HG02588 (cell line): Measurements from ENCODE around the gene TPP1.

Experiments
- ATAC-seq: cut with Tn5 transposase; IDR thresholded peaks from one replicate; pipeline ENCODE4 v1.9.1; 2021; ENCODE audit warnings: mild to moderate bottlenecking, moderate library complexity; ENCODE audit not compliant: unreplicated experiment

TPP1 gene

GRCh38 chr11:6619004-6619745 is at the start of gene TPP1:
Gene TPP1, minus strand, starts transcription at chr11:6619422. Its CDS starts 22 bp downstream, at chr11:6619400.
- ATAC-seq: peak; percentile 99

GRCh38 chr11:6667733-6668374 is 48.6 kb upstream of the TPP1 start:
- no peak for ATAC-seq

DNA sequence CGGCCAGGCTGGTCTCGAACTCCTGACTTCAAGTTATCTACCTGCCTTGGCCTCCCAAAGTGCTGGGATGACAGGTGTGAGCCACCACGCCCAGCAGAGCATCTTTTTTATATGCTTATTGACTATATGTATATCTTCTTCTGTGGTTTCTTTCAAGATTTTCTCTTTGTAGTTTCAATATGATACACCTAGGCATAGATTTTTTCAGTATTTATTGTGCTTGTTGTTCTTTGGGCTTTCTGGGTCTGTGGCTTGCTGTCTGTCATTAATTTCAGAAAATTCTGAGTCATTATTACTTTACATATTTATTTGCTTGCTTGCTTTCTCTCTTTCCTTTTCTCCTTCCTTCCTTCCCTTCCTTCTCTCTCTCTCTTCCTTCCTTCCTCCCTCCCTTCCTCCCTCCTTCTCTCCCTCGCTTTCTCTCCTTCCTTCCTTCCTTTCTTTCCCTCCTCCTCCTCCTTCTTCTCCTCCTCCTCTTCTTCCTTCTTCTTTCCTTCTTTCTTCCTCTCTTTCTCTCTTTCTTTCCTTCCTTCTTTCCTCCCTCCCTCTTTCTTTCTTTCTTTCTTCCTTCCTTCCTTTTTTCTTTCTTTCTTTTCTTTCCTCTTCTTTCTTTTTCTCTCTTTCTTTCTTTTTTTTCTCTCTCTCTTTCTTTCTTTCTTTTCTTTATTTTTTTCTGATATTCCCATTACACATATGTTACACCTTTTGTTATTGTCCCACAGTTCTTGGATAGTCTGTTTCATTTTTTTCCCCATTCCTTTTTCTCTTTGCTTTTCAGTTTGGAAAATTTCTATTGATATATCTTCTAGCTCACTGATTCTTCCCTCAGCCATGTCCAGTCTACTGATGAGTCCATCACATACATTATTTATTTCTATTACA is 47.3 kb upstream of the TPP1 start:
- ATAC-seq: no peak

DNA sequence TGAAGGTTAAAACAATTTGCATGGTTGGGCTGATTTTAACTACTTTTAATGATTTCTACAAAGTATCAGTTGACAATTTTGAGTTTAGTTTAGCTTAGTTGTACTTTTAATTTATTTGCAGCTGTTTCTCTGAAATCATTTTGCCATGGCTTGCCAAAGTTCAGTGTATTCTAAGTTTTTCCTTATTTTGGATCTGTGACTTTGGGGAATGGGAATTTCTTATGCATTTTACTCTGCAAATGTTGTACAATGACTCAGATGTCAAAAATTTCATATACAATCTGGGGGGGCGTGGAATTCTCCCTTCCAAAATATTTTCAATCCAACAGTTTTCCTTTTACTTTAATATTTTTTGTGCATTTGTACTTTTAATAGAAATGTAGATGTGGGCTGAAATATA is 45.3 kb upstream of the TPP1 start:
- ATAC-seq: no peak

- ATAC-seq: no peak
Observed at GRCh38 chr11:6663794-6664469, 44.7 kb upstream of the TPP1 start.

DNA sequence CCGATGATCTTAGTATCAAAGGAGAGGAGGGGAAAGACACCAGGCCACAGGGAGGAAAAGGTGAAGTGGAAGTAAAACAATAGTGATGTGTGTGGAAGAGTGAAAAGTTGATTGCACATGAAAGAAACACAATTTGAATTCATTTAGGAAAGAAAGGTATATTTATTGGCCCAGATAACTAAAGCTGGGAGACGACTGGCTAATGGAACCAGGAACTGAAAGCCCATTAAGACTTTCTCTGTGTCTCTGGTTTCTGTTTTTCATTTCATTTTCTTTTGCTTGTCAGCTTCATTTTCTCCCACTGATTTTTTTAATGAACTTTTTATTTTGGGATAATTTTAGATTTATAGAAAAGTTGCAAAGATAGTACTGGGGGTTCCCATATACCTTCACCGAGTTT is 41.5 kb upstream of the TPP1 start:
- no peak for ATAC-seq

GRCh38 chr11:6658647-6659046 is 39.4 kb upstream of the TPP1 start:
- ATAC-seq: no peak

DNA sequence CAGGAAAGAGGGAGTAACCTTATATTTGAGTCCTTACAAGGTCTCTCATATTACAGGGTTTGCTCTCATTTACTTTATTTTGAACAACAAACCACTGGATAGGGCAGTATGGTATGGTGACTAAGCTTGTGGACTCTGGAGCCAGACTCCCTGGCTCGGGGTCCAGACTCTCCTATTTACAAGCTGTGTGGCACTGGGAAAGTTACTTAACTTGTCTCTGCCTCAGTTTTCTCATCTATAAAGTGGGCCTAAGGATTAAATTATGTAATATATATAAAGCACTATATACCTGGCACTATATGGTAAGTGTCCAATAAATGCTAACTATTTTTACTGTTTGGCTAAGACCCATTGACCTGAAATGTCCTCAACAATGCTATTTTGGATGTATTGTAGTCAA is 38.1 kb upstream of the TPP1 start:
- no peak for ATAC-seq

DNA sequence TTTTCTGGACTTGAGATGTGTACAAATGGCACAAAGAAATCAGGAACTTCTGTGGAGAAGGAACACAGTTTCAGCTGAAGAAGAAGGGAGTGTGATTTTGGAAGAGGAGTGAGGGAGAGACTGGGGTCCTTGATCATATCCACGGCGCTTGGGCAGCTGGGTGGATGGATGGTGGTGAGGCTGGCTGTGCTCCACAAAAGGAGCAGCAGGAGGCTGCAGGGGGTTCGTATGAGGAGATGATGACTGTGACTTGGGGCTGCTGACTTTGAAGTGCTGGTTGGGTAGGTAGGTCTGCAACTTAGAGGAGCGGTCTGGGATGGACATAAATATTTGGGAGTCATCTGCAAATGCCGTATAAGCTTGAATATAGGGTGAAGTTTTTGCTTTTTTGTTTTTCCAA is 37.7 kb upstream of the TPP1 start:
- no peak for ATAC-seq

DNA sequence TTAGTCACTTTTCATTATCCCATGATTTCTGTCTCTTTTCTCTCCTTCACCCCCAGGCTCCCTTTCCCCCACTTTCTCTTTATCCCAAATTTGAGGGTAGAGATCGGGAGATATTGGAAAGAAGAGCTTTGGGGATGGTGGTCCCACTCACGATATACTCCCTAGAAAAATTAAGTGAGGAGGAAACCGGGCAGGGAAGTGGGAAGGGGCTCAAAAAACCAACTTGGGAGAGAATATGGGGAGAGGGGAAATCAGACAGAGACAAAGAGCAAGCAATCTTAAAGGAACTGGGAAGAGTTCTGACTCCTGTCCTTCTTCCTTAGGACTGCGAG is 37.3 kb upstream of the TPP1 start:
- no peak for ATAC-seq

GRCh38 chr11:6655790-6656583 is 36.8 kb upstream of the TPP1 start, which contains the start of gene DCHS1:
Gene DCHS1, minus strand, starts transcription at chr11:6655809. Its CDS starts 14,196 bp downstream, at chr11:6641613.
- ATAC-seq: no peak

GRCh38 chr11:6655020-6655789 is 36.0 kb upstream of the TPP1 start:
- no peak for ATAC-seq

DNA sequence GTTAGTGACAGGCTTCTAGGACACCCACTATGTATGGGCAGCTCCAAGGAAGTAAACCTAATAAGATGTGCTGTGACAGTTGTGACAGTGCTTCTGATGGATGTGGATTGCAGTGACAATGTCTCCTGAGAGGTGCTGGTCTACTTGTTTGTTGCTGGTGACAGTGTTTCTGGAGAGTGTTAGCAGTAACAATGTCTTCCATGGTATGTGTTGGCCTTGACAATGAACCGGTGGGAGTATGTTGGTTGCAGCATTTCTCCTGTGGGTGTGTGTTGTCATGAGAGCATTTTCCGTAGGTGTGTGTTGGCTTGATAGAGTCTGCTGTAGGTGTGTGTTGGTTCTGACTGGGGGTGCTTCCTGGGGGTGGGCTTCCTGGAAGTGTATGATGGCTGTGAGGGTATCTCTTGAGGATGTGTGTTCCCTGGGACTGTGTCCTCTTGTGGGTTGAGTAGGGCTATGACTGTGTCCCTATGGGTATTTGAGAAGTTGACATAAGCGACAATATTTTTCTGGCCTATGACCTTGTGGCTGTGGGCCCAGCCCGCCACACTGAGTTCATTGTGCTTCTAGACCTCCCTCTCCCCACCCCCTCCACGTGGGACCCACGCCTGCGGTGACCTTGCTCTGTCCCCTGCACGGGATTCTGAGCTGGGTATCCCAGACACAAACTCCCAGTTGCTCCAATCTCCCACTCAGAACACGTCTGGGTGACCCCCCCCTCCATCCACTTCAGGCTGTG is 35.2 kb upstream of the TPP1 start:
- no peak for ATAC-seq

DNA sequence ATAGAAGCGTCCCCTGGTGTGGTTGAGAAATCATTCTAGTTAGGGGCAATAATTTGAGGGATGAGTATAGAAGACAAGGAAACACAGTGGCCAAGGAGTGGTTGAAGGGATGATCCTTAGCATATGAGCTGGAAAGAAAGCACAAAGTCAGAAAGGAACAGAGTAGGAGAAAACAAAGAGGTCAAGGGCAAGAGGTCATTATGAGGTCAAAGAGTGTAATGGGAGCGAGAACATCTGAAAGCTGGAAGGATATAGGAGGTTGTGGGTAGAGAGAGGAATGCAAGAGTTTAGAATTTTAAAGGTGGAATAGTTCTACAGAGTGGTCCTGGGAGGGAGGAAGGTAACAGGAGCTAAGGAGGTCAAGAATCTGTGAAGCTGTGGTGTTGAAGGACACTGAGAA is 34.4 kb upstream of the TPP1 start:
- ATAC-seq: no peak

DNA sequence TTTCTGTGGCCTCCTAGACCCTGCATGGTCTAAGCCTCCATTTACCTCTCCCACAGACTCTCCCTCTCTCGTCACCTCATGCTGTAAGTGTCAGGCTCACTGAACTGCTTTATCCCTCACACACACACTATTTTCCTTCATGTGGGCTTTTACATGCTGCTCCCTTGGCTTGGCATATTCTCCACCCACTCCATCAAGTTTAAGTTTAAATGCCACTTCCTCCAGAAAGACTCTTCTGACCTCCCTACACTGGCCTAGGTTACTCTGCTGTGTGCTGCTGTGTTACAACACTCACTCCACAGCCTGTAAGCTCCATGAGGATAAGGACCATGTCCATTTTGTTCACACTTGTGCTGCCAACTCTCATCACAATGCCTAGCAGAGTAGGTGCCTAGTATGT is 33.9 kb upstream of the TPP1 start:
- ATAC-seq: no peak

DNA sequence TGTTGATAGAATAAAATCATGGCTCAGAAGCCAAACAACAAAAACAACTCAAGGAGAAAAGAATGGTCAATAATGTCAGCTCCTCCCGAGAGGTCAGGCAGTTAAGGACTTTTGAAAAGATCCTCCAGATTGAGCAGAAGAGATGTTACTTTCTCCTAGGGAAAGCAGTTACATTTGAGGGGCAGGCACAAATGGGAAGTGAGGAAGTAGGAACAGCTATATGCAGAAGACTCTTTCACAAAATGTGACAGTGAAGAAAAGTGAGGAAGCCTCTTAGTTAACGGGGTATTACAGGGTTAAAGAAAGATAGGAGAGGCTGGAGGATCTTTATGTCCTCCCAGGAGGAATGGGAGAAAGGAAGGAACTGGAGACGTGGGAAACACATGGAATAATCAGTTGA is 33.0 kb upstream of the TPP1 start:
- no peak for ATAC-seq

DNA sequence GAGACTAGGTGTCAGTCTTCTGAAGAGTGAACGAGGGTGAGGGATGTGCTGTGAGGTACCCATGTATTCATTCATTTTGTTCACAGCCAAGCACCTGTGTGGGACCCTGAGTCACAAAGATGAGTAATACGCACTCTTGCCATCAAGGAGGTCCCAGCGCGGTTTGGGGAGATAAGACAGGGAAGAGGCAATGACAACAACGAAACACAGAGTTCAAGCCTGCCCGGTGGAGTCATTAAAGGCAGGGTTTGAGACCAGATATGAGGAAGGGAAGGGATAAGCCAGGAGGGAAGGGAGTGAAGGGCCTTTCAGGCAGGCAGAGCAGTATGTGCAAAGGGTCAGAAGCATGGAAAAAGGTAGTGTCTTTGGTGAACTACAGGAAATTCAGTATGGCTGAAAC is 31.8 kb upstream of the TPP1 start:
- ATAC-seq: no peak

DNA sequence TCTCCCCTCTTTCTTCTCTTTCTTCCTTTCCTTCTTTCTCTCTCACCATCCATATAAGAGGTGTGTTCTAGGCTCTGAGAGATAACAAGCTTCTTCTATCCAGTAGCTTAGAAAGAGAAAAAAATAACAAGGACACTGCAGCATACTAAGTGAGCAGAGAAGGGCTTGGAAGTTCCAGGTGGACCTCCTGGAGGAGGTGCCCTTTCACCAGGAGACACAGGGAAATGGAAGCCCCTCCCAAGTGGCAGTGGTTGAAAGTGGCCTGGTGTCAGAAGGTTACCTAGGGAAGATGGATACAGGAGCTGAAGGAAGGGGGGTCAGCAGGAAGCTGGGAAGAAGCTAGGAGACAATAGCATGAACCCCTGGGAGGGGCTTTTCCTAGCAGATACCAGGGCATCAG is 30.9 kb upstream of the TPP1 start:
- no peak for ATAC-seq

DNA sequence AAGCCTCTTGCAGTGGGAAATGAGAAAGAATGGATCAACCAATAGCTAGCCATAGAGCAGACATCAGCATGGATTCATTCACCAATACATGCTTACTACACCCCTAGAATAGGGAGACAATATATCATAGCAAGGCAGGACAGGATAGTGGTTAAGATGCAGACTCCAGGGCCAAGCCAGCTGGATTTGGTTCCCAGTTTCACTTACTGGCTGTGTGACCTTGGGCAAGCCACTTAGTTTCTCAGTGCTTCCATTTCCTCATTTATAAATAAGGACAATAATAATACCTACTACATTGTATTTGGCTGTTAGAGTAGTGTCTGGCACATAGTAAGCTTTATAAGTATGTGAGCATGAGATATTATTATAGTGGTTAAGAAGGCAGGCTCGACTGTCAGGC is 29.3 kb upstream of the TPP1 start:
- no peak for ATAC-seq
